ENCODE data around the gene DIS3L2. TPM values are rescaled to one million over a fixed set of nuclear protein-coding genes. Genes with fewer than 3 reads are reported as not detected.
A peak's percentile ranks its signal among the peaks of the same experiment; 100 is the strongest.

DIS3L2 gene
- 10 to 100 TPM; 19.6 to 22.1 TPM for total RNA-seq

- peak within 1 kb of the TSS; percentile 55 to 72 for H3K27ac ChIP-seq
- peak in 1 of 2 donors; percentile 24 for TF ChIP-seq CTCF (IDR thresholded peaks at IDR 0.05)
- H3K27me3 ChIP-seq: no peaks in the 10 kb centered on the region
- peak within 1 kb of the TSS; percentile 91 to 92 for H3K4me3 ChIP-seq
- H3K4me1 ChIP-seq: peaks cover 0 to 8% of the 10 kb centered on the region in 2 donors
- no peaks in the 10 kb centered on the region for H3K36me3 ChIP-seq
- peak; percentile 75 for DNase-seq (ENCODE audit: low spot score)
- no peaks in the 10 kb centered on the region for H3K9me3 ChIP-seq
These were observed at the start of gene DIS3L2 for GRCh38 chr2:231961349-231962166. Gene DIS3L2 (plus strand): TSS chr2:231961713. CDS start chr2:232014928, 53,215 bp downstream.

- peaks cover 0 to 8% of the 10 kb centered on the region in 2 donors for H3K4me1 ChIP-seq
- H3K4me3 ChIP-seq: no peak overlapping the region
- H3K9me3 ChIP-seq: no peaks in the 10 kb centered on the region
- H3K36me3 ChIP-seq: no peaks in the 10 kb centered on the region
- DNase-seq (ENCODE audit: low spot score): no peak
- no peak for TF ChIP-seq CTCF (IDR thresholded peaks at IDR 0.05)
- H3K27ac ChIP-seq: no peak overlapping the region
- H3K27me3 ChIP-seq: no peaks in the 10 kb centered on the region
These were observed 47.3 kb upstream of the DIS3L2 start for GRCh38 chr2:231914077-231914690.

- no peaks in the 10 kb centered on the region for H3K36me3 ChIP-seq
- TF ChIP-seq CTCF (IDR thresholded peaks at IDR 0.05): no peak
- H3K27ac ChIP-seq: no peak overlapping the region
- DNase-seq (ENCODE audit: low spot score): no peak
- no peak overlapping the region for H3K4me3 ChIP-seq
- no peaks in the 10 kb centered on the region for H3K27me3 ChIP-seq
- peaks cover 0 to 8% of the 10 kb centered on the region in 2 donors for H3K4me1 ChIP-seq
- no peaks in the 10 kb centered on the region for H3K9me3 ChIP-seq
These were observed 44.0 kb upstream of the DIS3L2 start for GRCh38 chr2:231917280-231918066.

- no peaks in the 10 kb centered on the region for H3K36me3 ChIP-seq
- peaks cover 0 to 8% of the 10 kb centered on the region in 2 donors for H3K4me1 ChIP-seq
- no peaks in the 10 kb centered on the region for H3K9me3 ChIP-seq
- DNase-seq (ENCODE audit: low spot score): no peak
- H3K27me3 ChIP-seq: no peaks in the 10 kb centered on the region
- no peak overlapping the region for H3K27ac ChIP-seq
- no peak overlapping the region for H3K4me3 ChIP-seq
- TF ChIP-seq CTCF (IDR thresholded peaks at IDR 0.05): no peak
These were observed 42.8 kb upstream of the DIS3L2 start for GRCh38 chr2:231918501-231919330.
